Spleen (tissue), 7 donors: Measurements from ENCODE around the gene EOLA1.
"Not testable (repeated sequence)": the region's sequence is repeated elsewhere in the genome, so short reads cannot be mapped to it uniquely, and the experiment has no call there.

ENCODE experiments used
- POLR2A ChIP-seq, 3 donors: fragments of 450-650 bp; IDR thresholded peaks; one replicate each; pipeline ENCODE4 v1.5.1; 2017; ENCODE audit warnings: antibody characterized with exemption in 3 of 3, mild to moderate bottlenecking in 1 of 3
- POLR2AphosphoS5 ChIP-seq, 3 donors: sonication (generic); formaldehyde crosslinking; IDR thresholded peaks; one replicate each; pipeline ENCODE4 v1.5.1; 2017; ENCODE audit warnings: antibody characterized with exemption in 3 of 3
- TF ChIP-seq, protein P1 (sequence below), 11 experiments: fragments of 200-600 bp in 7 of 11; fragments of 450-650 bp in 4 of 11; sonication (generic) in 4 of 11; IDR thresholded peaks in 8 of 11; conservative IDR thresholded peaks in 3 of 11; 1 replicate in 7 of 11; 2 replicates in 4 of 11; pipeline versions ENCODE4 v1.4.0 to v1.8.0; 2016 to 2021; ENCODE audit warnings: antibody characterized with exemption in 11 of 11, inconsistent platforms in 4 of 11, mild to moderate bottlenecking in 1 of 11
- donor health status: DM: no; HTN: no; CAD: no; lungs with moderate emphysema.
- donor health status: DM: no; HTN: no; CAD: no.
- donor health status: DM: no; HTN: no; CAD: no.

DNA sequence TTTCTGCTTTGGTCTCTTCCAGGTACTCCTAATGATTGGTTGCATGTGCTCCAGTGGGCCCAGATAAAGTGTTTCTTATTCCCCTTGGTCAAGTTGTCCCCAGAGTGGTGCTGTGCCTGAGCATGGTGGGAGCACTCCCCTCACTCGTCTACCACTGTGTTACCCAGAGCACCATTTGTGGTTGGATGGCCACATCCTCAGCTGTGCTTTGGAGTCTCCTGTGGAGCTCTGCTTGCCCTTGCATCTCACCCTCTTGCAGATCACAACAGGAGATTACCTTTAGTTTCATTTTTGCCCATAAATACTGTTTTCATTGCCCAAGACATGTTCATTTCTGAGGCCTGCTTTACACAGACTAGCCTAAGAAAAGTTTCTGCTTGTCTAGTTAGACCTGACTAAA, 9.6 kb downstream of the EOLA1 start:
- not testable (repeated sequence) for TF ChIP-seq POLR2AphosphoS5, POLR2A (IDR thresholded peaks at IDR 0.05)
- TF ChIP-seq, protein P1, sequence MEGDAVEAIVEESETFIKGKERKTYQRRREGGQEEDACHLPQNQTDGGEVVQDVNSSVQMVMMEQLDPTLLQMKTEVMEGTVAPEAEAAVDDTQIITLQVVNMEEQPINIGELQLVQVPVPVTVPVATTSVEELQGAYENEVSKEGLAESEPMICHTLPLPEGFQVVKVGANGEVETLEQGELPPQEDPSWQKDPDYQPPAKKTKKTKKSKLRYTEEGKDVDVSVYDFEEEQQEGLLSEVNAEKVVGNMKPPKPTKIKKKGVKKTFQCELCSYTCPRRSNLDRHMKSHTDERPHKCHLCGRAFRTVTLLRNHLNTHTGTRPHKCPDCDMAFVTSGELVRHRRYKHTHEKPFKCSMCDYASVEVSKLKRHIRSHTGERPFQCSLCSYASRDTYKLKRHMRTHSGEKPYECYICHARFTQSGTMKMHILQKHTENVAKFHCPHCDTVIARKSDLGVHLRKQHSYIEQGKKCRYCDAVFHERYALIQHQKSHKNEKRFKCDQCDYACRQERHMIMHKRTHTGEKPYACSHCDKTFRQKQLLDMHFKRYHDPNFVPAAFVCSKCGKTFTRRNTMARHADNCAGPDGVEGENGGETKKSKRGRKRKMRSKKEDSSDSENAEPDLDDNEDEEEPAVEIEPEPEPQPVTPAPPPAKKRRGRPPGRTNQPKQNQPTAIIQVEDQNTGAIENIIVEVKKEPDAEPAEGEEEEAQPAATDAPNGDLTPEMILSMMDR (IDR thresholded peaks at IDR 0.05 in 8 of 11, conservative IDR thresholded peaks at IDR 0.05 in 3 of 11), result not testable (repeated sequence)
